Stimulated activated CD4-positive, alpha-beta T cell treated with anti-CD3 and anti-CD28 coated beads, Interleukin-2, amount 100 ng/mL, for 4 hours (primary cell): ENCODE results near the gene STPG1.

Experiments
- DNase-seq: peaks from one replicate; pipeline ENCODE4 v3.0.0-alpha.2; 2020; ENCODE audit warnings: low read depth

The STPG1 gene

GRCh38 chr1:24392982-24393650, 20.5 kb downstream of the STPG1 start:
- DNase-seq = no peak

GRCh38 chr1:24392604-24392946, 21.0 kb downstream of the STPG1 start:
- no peak for DNase-seq

- DNase-seq = peak; percentile 52
Measured at GRCh38 chr1:24391882-24392603, 21.5 kb downstream of the STPG1 start.

- peak; percentile 57 for DNase-seq
Measured at GRCh38 chr1:24390924-24391782, 22.4 kb downstream of the STPG1 start.

GRCh38 chr1:24389231-24389678, 24.3 kb downstream of the STPG1 start:
- no peak for DNase-seq

GRCh38 chr1:24388331-24388885, 25.2 kb downstream of the STPG1 start:
- no peak for DNase-seq

GRCh38 chr1:24387636-24388175, 25.9 kb downstream of the STPG1 start:
- no peak for DNase-seq

GRCh38 chr1:24386931-24387330, 26.7 kb downstream of the STPG1 start:
- no peak for DNase-seq

GRCh38 chr1:24386241-24386640, 27.3 kb downstream of the STPG1 start:
- DNase-seq = no peak

- DNase-seq = no peak
Measured at GRCh38 chr1:24385160-24385940, 28.2 kb downstream of the STPG1 start.

GRCh38 chr1:24384251-24385090, 29.1 kb downstream of the STPG1 start:
- DNase-seq = no peak

GRCh38 chr1:24383381-24383940, 30.1 kb downstream of the STPG1 start:
- no peak for DNase-seq

- no peak for DNase-seq
Measured at GRCh38 chr1:24382165-24382577, 31.4 kb downstream of the STPG1 start.

- no peak for DNase-seq
Measured at GRCh38 chr1:24381256-24381655, 32.3 kb downstream of the STPG1 start.

GRCh38 chr1:24380508-24380907, 33.1 kb downstream of the STPG1 start:
- no peak for DNase-seq

GRCh38 chr1:24379733-24380315, 33.8 kb downstream of the STPG1 start:
- no peak for DNase-seq

- DNase-seq = no peak
Measured at GRCh38 chr1:24374891-24375786, 38.4 kb downstream of the STPG1 start.

- no peak for DNase-seq
Measured at GRCh38 chr1:24373710-24374109, 39.9 kb downstream of the STPG1 start.

GRCh38 chr1:24373044-24373443, 40.5 kb downstream of the STPG1 start:
- DNase-seq = no peak
